Thoracic aorta (tissue), 2 donors: ENCODE data around the gene LRRK1. TPM values are rescaled to one million over a fixed set of nuclear protein-coding genes. Genes with fewer than 3 reads are reported as not detected.

Experiments
- ATAC-seq: fragments of 150-250 bp; one replicate; pipeline ENCODE4 v1.8.0; 2017; ENCODE audit warnings: low read depth; ENCODE audit not compliant: insufficient number of reproducible peaks, low FRiP score
- DNase-seq: peaks from one replicate; pipeline ENCODE4 v3.0.0-alpha.2; 2020; ENCODE audit warnings: low spot score
- H3K27ac ChIP-seq, 2 donors: fragments of 200-600 bp; sonication (generic); 1 replicate in 1 of 2; 2 replicates in 1 of 2; pipeline ENCODE4 v1.5.1; 2016; ENCODE audit warnings: mild to moderate bottlenecking in 2 of 2, moderate library complexity in 2 of 2
- H3K27me3 ChIP-seq: fragments of 200-600 bp; sonication (generic); replicated peaks from 2 replicates; pipeline ENCODE4 v1.6.0; 2016; ENCODE audit warnings: mild to moderate bottlenecking; ENCODE audit not compliant: insufficient read depth
- H3K36me3 ChIP-seq: fragments of 200-600 bp; sonication (generic); one replicate; pipeline ENCODE4 v1.5.1; 2016
- H3K4me1 ChIP-seq, 2 donors: fragments of 200-600 bp; sonication (generic); 1 replicate in 1 of 2; 2 replicates in 1 of 2; pipeline versions ENCODE4 v1.5.1 to v1.6.0; 2016; ENCODE audit warnings: low read depth in 2 of 2, mild to moderate bottlenecking in 1 of 2; ENCODE audit not compliant: control insufficient read depth in 1 of 2
- H3K4me3 ChIP-seq: fragments of 200-600 bp; sonication (generic); 2 replicates; pipeline ENCODE4 v1.5.1; 2016; ENCODE audit warnings: mild to moderate bottlenecking
- H3K9me3 ChIP-seq: fragments of 200-600 bp; sonication (generic); 2 replicates; pipeline ENCODE4 v1.5.1; 2016
- total RNA-seq, 2 donors: library from RNA; depleted of rRNA; stranded (reverse); fragments of >200 nt; gene quantifications; one replicate each; pipeline versions ENCODE4 v1.1.0 to v1.2.3, GENCODE V29; 2016
- TF ChIP-seq, protein P1 (sequence below): fragments of 200-600 bp; sonication (generic); IDR thresholded peaks from one replicate; pipeline ENCODE4 v1.5.1; 2019; ENCODE audit warnings: antibody characterized with exemption

The LRRK1 gene
- total RNA-seq, 2 donors from 2014 or later = 17.2 to 47.1 TPM

- DNase-seq = no peak
- Histone ChIP-seq H3K4me3 (no peak overlapping the region), H3K27ac (no peak overlapping the region), H3K27me3 (no peaks in the 10 kb centered on the region), H3K9me3 (no peaks in the 10 kb centered on the region), H3K4me1 (no peaks in the 10 kb centered on the region), H3K36me3 (peaks cover 3% of the 10 kb centered on the region)
- no peak for ATAC-seq
- TF ChIP-seq, protein P1, sequence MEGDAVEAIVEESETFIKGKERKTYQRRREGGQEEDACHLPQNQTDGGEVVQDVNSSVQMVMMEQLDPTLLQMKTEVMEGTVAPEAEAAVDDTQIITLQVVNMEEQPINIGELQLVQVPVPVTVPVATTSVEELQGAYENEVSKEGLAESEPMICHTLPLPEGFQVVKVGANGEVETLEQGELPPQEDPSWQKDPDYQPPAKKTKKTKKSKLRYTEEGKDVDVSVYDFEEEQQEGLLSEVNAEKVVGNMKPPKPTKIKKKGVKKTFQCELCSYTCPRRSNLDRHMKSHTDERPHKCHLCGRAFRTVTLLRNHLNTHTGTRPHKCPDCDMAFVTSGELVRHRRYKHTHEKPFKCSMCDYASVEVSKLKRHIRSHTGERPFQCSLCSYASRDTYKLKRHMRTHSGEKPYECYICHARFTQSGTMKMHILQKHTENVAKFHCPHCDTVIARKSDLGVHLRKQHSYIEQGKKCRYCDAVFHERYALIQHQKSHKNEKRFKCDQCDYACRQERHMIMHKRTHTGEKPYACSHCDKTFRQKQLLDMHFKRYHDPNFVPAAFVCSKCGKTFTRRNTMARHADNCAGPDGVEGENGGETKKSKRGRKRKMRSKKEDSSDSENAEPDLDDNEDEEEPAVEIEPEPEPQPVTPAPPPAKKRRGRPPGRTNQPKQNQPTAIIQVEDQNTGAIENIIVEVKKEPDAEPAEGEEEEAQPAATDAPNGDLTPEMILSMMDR = no peak
Observed at GRCh38 chr15:101020451-101020850, 101.3 kb downstream of the LRRK1 start.

DNA sequence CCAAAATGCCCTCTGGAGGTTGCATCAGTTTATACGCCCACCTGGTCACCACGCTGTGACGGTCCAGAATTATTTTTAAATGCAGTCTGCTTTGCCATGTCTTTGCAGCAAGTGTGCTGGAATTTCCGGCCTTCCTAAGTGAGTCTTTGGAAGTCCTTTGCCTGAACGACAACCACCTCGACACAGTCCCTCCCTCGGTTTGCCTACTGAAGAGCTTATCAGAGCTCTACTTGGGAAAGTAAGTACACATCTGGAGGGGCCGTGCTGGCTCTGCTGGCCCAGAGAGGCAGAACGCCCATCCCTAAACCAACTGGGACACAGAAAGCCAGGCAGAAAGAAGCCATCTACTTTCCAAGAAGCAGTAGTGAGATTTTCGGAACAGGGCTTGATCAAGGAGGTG is 101.8 kb downstream of the LRRK1 start:
- ATAC-seq = no peak
- DNase-seq = no peak
- H3K4me3 ChIP-seq = no peak overlapping the region
- no peaks in the 10 kb centered on the region for H3K27me3 ChIP-seq
- no peaks in the 10 kb centered on the region for H3K9me3 ChIP-seq
- no peak overlapping the region for H3K27ac ChIP-seq
- H3K4me1 ChIP-seq = no peaks in the 10 kb centered on the region
- TF ChIP-seq, protein P1 = no peak
- H3K36me3 ChIP-seq = peaks cover 3% of the 10 kb centered on the region

DNA sequence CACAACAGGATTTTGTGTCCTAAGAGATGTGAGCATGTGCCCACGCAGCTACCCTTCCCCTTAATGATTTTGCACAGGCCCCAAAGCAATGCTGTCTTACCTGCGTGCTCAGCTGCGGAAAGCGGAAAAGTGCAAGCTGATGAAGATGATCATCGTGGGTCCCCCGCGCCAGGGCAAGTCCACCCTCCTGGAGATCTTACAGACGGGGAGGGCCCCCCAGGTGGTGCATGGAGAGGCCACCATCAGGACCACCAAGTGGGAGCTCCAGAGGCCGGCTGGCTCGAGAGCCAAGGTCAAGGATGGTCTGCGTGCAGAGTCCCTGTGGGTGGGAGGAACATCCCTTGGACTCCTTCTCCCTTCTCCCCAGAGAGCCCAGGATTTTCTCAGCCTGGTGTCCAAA is 103.1 kb downstream of the LRRK1 start:
- Histone ChIP-seq H3K36me3 (peaks cover 3% of the 10 kb centered on the region), H3K27me3 (no peaks in the 10 kb centered on the region), H3K27ac (no peak overlapping the region), H3K4me3 (no peak overlapping the region), H3K4me1 (no peaks in the 10 kb centered on the region), H3K9me3 (no peaks in the 10 kb centered on the region)
- ATAC-seq (no peak), DNase-seq (no peak)
- TF ChIP-seq, protein P1 = no peak

DNA sequence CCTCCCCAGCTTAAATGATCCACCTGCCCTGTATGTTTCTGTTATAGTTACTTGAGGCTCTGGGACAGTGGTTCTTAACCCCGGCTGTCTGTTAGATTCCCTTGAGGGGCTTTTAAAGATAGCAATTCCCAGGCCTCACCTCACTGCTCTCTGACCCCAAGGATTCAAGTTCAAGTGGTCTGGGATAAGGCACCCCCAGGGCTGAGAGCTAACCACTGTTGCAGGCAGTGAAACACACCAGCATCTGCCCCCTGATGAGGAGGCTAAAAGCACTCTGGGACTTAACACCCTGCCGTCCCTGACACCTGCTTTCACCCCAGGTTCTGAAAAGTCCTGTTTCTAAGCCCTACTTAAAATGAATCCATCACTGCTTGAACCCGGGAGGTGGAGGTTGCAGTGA is 103.7 kb downstream of the LRRK1 start:
- TF ChIP-seq, protein P1 = no peak
- Histone ChIP-seq H3K36me3 (peaks cover 3% of the 10 kb centered on the region), H3K4me1 (no peaks in the 10 kb centered on the region), H3K27me3 (no peaks in the 10 kb centered on the region), H3K4me3 (no peak overlapping the region), H3K27ac (no peak overlapping the region), H3K9me3 (no peaks in the 10 kb centered on the region)
- DNase-seq (no peak), ATAC-seq (no peak)

GRCh38 chr15:101023501-101024072 is 104.4 kb downstream of the LRRK1 start:
- TF ChIP-seq, protein P1 = no peak
- ATAC-seq (no peak), DNase-seq (no peak)
- H3K4me3 ChIP-seq = no peak overlapping the region
- no peaks in the 10 kb centered on the region for H3K9me3 ChIP-seq
- H3K27me3 ChIP-seq = no peaks in the 10 kb centered on the region
- peaks cover 3% of the 10 kb centered on the region for H3K36me3 ChIP-seq
- H3K27ac ChIP-seq = no peak overlapping the region
- H3K4me1 ChIP-seq = no peaks in the 10 kb centered on the region
